Upper lobe of left lung (tissue), 4 donors: ENCODE data around the gene SLC6A13.

ENCODE experiments used
- EP300 ChIP-seq, 4 donors: sonication (generic); formaldehyde crosslinking; IDR thresholded peaks; one replicate each; pipeline ENCODE4 v1.5.1; 2017; ENCODE audit warnings: antibody characterized with exemption in 4 of 4, control low read depth in 2 of 4
- POLR2A ChIP-seq, 4 donors: fragments of 450-650 bp; IDR thresholded peaks; one replicate each; pipeline ENCODE4 v1.5.1; 2016 to 2017; ENCODE audit warnings: antibody characterized with exemption in 4 of 4, mild to moderate bottlenecking in 2 of 4
- POLR2AphosphoS5 ChIP-seq, 2 donors: sonication (generic); formaldehyde crosslinking; IDR thresholded peaks; one replicate each; pipeline ENCODE4 v1.5.1; 2017; ENCODE audit warnings: antibody characterized with exemption in 2 of 2
- TF ChIP-seq, protein P1 (sequence below), 6 experiments: fragments of 450-650 bp in 4 of 6; fragments of 200-600 bp in 2 of 6; sonication (generic) in 2 of 6; IDR thresholded peaks; one replicate each; pipeline ENCODE4 v1.5.1; 2016 to 2019; ENCODE audit warnings: antibody characterized with exemption in 6 of 6

DNA sequence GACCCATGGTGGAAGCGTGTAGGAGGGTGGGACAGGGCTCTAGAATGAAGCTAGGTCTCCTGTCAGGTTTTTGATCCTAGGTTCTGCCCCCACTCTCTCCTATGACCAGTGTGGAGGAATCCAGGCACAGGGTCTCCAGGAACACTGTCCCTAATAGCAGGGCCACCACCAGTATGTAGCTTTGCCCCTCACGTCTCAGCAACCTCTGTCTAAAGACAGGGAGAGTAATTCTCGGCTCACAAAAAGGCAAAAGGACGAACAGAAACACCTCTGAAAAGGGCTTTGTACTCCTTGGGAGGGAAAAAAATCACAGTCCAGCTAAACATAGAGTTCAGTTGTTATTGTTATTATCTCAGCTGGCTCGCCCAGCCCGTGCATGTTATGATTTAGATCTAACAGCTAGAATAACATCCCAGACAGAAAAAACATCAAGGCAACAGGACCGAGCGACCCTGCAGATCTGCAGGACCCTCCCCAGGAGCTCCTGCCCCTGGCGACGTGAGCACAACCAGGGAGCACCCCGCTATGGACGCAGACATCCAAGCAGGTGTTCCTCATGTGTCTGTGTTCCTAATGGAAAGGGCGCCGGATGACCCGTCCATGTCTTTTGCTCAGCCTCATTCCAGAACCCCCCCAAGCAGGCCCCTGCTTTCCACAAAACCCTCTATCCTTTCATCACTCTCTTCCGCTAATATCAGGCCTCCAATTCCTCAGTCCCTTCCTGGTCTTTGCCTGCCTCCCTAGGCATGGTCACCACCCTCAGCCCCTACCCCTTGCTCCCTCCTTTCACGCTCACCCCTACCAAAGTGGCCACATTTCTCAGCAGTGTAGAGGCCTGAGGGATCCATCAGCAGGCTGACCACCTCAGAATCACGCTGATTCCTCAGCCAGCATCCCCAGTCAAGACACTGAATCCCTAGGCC, 34.5 kb downstream of the SLC6A13 start:
- TF ChIP-seq, protein P1, sequence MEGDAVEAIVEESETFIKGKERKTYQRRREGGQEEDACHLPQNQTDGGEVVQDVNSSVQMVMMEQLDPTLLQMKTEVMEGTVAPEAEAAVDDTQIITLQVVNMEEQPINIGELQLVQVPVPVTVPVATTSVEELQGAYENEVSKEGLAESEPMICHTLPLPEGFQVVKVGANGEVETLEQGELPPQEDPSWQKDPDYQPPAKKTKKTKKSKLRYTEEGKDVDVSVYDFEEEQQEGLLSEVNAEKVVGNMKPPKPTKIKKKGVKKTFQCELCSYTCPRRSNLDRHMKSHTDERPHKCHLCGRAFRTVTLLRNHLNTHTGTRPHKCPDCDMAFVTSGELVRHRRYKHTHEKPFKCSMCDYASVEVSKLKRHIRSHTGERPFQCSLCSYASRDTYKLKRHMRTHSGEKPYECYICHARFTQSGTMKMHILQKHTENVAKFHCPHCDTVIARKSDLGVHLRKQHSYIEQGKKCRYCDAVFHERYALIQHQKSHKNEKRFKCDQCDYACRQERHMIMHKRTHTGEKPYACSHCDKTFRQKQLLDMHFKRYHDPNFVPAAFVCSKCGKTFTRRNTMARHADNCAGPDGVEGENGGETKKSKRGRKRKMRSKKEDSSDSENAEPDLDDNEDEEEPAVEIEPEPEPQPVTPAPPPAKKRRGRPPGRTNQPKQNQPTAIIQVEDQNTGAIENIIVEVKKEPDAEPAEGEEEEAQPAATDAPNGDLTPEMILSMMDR (IDR thresholded peaks at IDR 0.05), result no peak
- no peak for TF ChIP-seq POLR2A (IDR thresholded peaks at IDR 0.05)
- TF ChIP-seq EP300 (IDR thresholded peaks at IDR 0.05), result no peak
- TF ChIP-seq POLR2AphosphoS5 (IDR thresholded peaks at IDR 0.05), result no peak
